ENCODE data around the gene DSC3.

DNA sequence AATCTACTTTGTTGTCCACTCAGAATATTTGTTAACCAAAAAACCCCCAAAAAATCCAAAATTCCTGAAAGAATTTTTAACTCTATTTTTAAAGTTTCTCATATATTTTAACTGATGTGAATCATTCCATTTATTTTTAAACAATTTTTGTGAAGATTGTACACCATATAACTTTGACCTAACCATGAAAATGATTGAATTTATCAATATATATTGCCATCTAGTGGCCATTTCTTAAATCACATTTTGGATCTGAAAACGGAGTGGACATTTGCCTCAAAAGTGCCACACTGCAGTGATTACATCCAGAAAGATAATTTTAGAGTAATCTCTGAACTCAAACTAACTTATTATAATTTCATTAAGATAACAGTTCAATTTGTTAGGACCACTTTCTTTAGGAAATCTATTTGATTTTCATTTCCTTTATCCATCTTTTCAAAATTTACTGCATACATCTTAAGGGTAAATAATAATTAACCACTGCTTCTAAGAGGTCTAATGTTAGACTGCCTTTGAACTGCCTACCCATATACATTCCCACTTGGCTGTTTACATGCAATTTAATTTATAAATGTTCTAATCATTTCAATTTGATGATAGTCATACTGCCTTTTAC, 71.1 kb downstream of the DSC3 start:
- TF ChIP-seq, protein P1, sequence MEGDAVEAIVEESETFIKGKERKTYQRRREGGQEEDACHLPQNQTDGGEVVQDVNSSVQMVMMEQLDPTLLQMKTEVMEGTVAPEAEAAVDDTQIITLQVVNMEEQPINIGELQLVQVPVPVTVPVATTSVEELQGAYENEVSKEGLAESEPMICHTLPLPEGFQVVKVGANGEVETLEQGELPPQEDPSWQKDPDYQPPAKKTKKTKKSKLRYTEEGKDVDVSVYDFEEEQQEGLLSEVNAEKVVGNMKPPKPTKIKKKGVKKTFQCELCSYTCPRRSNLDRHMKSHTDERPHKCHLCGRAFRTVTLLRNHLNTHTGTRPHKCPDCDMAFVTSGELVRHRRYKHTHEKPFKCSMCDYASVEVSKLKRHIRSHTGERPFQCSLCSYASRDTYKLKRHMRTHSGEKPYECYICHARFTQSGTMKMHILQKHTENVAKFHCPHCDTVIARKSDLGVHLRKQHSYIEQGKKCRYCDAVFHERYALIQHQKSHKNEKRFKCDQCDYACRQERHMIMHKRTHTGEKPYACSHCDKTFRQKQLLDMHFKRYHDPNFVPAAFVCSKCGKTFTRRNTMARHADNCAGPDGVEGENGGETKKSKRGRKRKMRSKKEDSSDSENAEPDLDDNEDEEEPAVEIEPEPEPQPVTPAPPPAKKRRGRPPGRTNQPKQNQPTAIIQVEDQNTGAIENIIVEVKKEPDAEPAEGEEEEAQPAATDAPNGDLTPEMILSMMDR (IDR thresholded peaks at IDR 0.05) = peak in 1 of 3 donors; percentile 19
- TF ChIP-seq EP300 (IDR thresholded peaks at IDR 0.05) (no peak), POLR2A (IDR thresholded peaks at IDR 0.05) (no peak)

All from ovary (tissue), 3 donors.